Measurements from ENCODE around the gene TCERG1L. TPM values are rescaled to one million over a fixed set of nuclear protein-coding genes. Genes with fewer than 3 reads are reported as not detected.

The TCERG1L gene
- total RNA-seq, 2 donors from 2014 or later = 1.6 to 4.5 TPM

DNA sequence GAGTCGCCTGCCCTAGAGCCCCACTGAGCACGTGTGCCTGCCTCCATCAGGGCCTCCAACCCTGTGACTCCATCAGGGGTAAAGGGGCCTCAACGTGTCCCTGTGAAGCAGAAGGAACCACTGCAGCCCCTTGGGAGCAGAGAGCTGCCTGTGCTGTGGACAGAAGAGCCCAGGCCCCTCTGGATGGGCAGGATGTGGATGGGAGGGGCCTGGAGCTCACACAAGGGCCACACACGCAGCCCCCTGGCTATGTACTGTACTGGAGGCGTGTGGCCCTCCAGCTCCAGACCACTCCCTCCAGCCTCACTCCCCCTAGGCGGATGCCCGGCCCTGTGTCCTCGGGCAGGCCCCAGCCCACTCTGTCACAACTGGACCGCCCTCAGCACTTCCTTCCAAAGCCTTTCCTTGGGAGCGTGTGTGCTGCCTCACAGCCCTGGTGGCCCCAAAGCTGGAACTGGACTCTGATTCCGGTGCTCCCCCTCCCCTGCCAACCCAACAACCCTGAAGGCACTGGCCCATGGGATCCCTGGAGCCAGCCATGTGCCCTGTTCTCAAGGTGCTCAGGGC is 238.0 kb downstream of the TCERG1L start:
- Histone ChIP-seq H3K9ac (ENCODE audit: extremely low read depth, low read length, poor library complexity, severe bottlenecking) (no peak overlapping the region), H3K4me1 (ENCODE audit: control insufficient read depth, insufficient read depth, low read length) (no peaks in the 10 kb centered on the region), H3K4me3 (ENCODE audit: low read length) (no peak overlapping the region), H3K36me3 (ENCODE audit: control insufficient read depth, insufficient read depth, low read length) (no peaks in the 10 kb centered on the region), H3K27ac (ENCODE audit: low read depth, low read length) (no peak overlapping the region), H3K9me3 (ENCODE audit: control insufficient read depth, low read length) (no peaks in the 10 kb centered on the region), H3K27me3 (ENCODE audit: control insufficient read depth, insufficient read depth, low read length, poor library complexity, severe bottlenecking) (no peaks in the 10 kb centered on the region)
- Mint-ChIP-seq H3K9me3 (no peaks in the 10 kb centered on the region), H3K36me3 (ENCODE audit: low read depth) (no peaks in the 10 kb centered on the region), H3K27ac (no peak overlapping the region), H3K4me1 (peaks cover 4% of the 10 kb centered on the region), H3K27me3 (ENCODE audit: insufficient read depth) (no peaks in the 10 kb centered on the region), H3K4me3 (no peak overlapping the region)
- DNase-seq = no peak
- WGBS, 2 experiments (ENCODE audit: insufficient coverage in 1 of 2, insufficient read length in 1 of 2) = 85 to 89% methylated on average over 8 to 11 of the region's 11 CpGs
- TF ChIP-seq, protein P1, sequence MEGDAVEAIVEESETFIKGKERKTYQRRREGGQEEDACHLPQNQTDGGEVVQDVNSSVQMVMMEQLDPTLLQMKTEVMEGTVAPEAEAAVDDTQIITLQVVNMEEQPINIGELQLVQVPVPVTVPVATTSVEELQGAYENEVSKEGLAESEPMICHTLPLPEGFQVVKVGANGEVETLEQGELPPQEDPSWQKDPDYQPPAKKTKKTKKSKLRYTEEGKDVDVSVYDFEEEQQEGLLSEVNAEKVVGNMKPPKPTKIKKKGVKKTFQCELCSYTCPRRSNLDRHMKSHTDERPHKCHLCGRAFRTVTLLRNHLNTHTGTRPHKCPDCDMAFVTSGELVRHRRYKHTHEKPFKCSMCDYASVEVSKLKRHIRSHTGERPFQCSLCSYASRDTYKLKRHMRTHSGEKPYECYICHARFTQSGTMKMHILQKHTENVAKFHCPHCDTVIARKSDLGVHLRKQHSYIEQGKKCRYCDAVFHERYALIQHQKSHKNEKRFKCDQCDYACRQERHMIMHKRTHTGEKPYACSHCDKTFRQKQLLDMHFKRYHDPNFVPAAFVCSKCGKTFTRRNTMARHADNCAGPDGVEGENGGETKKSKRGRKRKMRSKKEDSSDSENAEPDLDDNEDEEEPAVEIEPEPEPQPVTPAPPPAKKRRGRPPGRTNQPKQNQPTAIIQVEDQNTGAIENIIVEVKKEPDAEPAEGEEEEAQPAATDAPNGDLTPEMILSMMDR (conservative IDR thresholded peaks at IDR 0.05) = no peak

DNA sequence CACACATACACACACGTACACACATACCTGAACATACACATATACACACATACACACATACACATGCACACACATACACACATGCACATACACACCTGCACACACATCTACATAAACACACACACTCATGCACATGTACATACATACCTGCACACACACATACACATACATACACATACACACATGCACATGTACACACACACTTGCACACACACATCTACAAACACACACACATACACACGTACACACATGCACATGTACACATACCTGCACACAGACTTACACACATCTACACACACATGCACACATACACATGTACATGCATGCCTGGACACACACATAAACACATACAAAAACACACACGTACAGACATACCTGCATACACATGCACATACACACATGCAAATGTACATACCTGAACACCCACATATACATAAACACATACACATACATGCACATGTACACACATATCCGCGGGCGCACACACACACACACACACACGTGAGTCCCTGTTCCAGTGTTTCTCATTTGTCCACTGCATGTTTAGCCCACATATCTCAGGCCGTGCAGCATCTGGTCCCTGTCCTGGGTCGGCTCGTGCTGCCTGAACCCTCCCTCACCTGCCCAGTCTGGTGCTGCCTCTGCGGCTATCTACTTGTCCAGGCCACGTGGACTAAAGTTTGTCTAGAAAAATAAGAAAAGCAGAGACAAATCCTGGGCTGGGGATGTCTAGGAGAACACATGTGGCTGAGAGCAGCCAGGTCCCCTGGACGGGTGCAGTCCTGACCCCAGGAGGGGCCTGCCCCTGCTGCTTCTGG is 238.7 kb downstream of the TCERG1L start:
- H3K4me1 Mint-ChIP-seq = peaks cover 10% of the 10 kb centered on the region
- TF ChIP-seq, protein P1 (conservative IDR thresholded peaks at IDR 0.05) = no peak
- H3K9me3 Mint-ChIP-seq = no peaks in the 10 kb centered on the region
- no peak overlapping the region for H3K4me3 ChIP-seq (ENCODE audit: low read length)
- no peak overlapping the region for H3K27ac ChIP-seq (ENCODE audit: low read depth, low read length)
- H3K4me1 ChIP-seq (ENCODE audit: control insufficient read depth, insufficient read depth, low read length) = no peaks in the 10 kb centered on the region
- H3K27me3 ChIP-seq (ENCODE audit: control insufficient read depth, insufficient read depth, low read length, poor library complexity, severe bottlenecking) = no peaks in the 10 kb centered on the region
- no peak for DNase-seq
- WGBS, 2 experiments (ENCODE audit: insufficient coverage in 1 of 2, insufficient read length in 1 of 2) = 92 to 93% methylated on average over 8 to 13 of the region's 13 CpGs
- H3K36me3 ChIP-seq (ENCODE audit: control insufficient read depth, insufficient read depth, low read length) = no peaks in the 10 kb centered on the region
- H3K4me3 Mint-ChIP-seq = no peak overlapping the region
- H3K36me3 Mint-ChIP-seq (ENCODE audit: low read depth) = no peaks in the 10 kb centered on the region
- no peaks in the 10 kb centered on the region for H3K27me3 Mint-ChIP-seq (ENCODE audit: insufficient read depth)
- H3K27ac Mint-ChIP-seq = no peak overlapping the region
- H3K9ac ChIP-seq (ENCODE audit: extremely low read depth, low read length, poor library complexity, severe bottlenecking) = no peak overlapping the region
- H3K9me3 ChIP-seq (ENCODE audit: control insufficient read depth, low read length) = no peaks in the 10 kb centered on the region

DNA sequence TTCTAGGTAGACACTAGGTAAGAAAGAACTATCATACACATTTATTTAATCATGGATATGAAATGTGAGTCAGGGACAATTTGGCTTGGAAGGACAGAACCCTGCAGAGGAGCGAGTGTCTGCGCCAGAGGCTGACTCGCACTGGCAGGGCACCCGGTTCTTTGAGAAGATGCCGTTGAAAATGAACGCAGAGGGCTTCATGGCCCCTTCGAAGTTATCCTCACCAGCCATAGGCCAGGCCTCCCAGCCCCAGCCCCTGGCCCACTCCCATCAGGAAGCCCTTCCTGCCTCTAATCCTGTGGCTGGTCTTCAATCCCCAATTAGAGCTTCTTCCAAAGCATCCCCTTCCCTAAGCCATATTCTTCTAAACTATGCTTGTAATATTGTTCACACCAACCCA is 239.8 kb downstream of the TCERG1L start:
- Histone ChIP-seq H3K27ac (ENCODE audit: low read depth, low read length) (no peak overlapping the region), H3K4me3 (ENCODE audit: low read length) (no peak overlapping the region), H3K4me1 (ENCODE audit: control insufficient read depth, insufficient read depth, low read length) (no peaks in the 10 kb centered on the region), H3K36me3 (ENCODE audit: control insufficient read depth, insufficient read depth, low read length) (no peaks in the 10 kb centered on the region), H3K9me3 (ENCODE audit: control insufficient read depth, low read length) (no peaks in the 10 kb centered on the region), H3K27me3 (ENCODE audit: control insufficient read depth, insufficient read depth, low read length, poor library complexity, severe bottlenecking) (no peaks in the 10 kb centered on the region), H3K9ac (ENCODE audit: extremely low read depth, low read length, poor library complexity, severe bottlenecking) (no peak overlapping the region)
- H3K27ac Mint-ChIP-seq = no peak overlapping the region
- no peaks in the 10 kb centered on the region for H3K36me3 Mint-ChIP-seq (ENCODE audit: low read depth)
- 93 to 100% methylated on average over 2 to 7 of the region's 7 CpGs for WGBS, 2 experiments (ENCODE audit: insufficient coverage in 1 of 2, insufficient read length in 1 of 2)
- TF ChIP-seq, protein P1 (conservative IDR thresholded peaks at IDR 0.05) = no peak
- H3K4me1 Mint-ChIP-seq = peaks cover 10% of the 10 kb centered on the region
- no peak for DNase-seq
- H3K4me3 Mint-ChIP-seq = no peak overlapping the region
- H3K9me3 Mint-ChIP-seq = no peaks in the 10 kb centered on the region
- H3K27me3 Mint-ChIP-seq (ENCODE audit: insufficient read depth) = no peaks in the 10 kb centered on the region

Data from endodermal cell (in vitro differentiated cells).